ENCODE data around the gene TEX2. TPM values are rescaled to one million over a fixed set of nuclear protein-coding genes. Genes with fewer than 3 reads are reported as not detected.
"Not testable (repeated sequence)": the region's sequence is repeated elsewhere in the genome, so short reads cannot be mapped to it uniquely, and the experiment has no call there.

TEX2 gene
- total RNA-seq, 4 donors from 2014 or later = 12.3 to 137 (median 30.3) TPM

DNA sequence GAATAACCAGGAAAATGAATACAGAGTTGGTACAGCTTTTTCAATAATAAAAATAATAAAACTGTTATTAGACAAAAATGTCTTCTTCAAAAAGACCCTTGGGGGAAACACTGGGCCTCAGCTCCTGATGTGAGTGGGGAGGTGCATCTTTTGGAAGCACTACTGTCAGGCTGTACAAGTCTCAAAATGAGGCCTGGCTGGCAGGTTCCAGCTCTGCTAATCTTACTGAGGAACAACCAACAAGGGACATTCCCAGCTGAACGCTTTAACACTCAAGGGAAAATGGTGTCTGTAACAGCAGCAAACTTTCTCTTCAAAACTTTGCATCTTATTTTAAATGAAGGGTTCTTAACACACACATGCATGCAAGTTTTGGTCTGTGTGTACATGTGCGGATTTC lies 19.7 kb downstream of the TEX2 start:
- H3K4me3 ChIP-seq = no peak overlapping the region
- WGBS, 2 donors (ENCODE audit: low coverage in 1 of 2) = 94 to 95% methylated on average over 2 of the region's 2 CpGs
- in situ Hi-C loops (cut with MboI; ENCODE audit: low pct_ligation_motif_present in 1 of 4, low pct_unique_long_range_greater_than_20kb in 1 of 4, low sequenced_read_pairs in 3 of 4) = no loop called here

GRCh38 chr17:64242633-64243032 lies 20.4 kb downstream of the TEX2 start:
- WGBS, 2 donors (ENCODE audit: low coverage in 1 of 2) = 82 to 92% methylated on average over 7 of the region's 7 CpGs
- no peaks in the 10 kb centered on the region for H3K36me3 ChIP-seq
- H3K27me3 ChIP-seq = no peaks in the 10 kb centered on the region
- no peak overlapping the region for H3K27ac ChIP-seq
- TF ChIP-seq POLR2AphosphoS5 (IDR thresholded peaks at IDR 0.05) (no peak), EP300 (IDR thresholded peaks at IDR 0.05; ENCODE audit: low read depth) (no peak), CTCF (IDR thresholded peaks at IDR 0.05) (no peak), POLR2A (IDR thresholded peaks at IDR 0.05) (no peak)
- intact Hi-C loops (cut with DNase I; ENCODE audit: low total_unique reads) (loop anchor here (10.0 kb wide), 1 partner anchor 58 kb away; no protein-coding TSS in a partner anchor), in situ Hi-C loops (cut with MboI; ENCODE audit: low pct_ligation_motif_present in 1 of 4, low pct_unique_long_range_greater_than_20kb in 1 of 4, low sequenced_read_pairs in 3 of 4) (no loop called here)
- DNase-seq = no peak
- H3K4me3 ChIP-seq = no peak overlapping the region
- peaks cover 0 to 20% (median 17%) of the 10 kb centered on the region in 4 donors for H3K4me1 ChIP-seq
- no peaks in the 10 kb centered on the region for H3K9me3 ChIP-seq

More for the DNA sequence above, 19.7 kb downstream of the TEX2 start:
- no peak overlapping the region for H3K27ac ChIP-seq
- intact Hi-C loops (cut with DNase I; ENCODE audit: low total_unique reads) = loop anchor here (10.0 kb wide), 1 partner anchor 59 kb away; no protein-coding TSS in a partner anchor
- H3K4me1 ChIP-seq = peaks cover 0 to 20% (median 17%) of the 10 kb centered on the region in 4 donors
- H3K27me3 ChIP-seq = no peaks in the 10 kb centered on the region
- no peak for DNase-seq
- H3K36me3 ChIP-seq = no peaks in the 10 kb centered on the region
- TF ChIP-seq POLR2A (IDR thresholded peaks at IDR 0.05) (no peak), CTCF (IDR thresholded peaks at IDR 0.05) (no peak), EP300 (IDR thresholded peaks at IDR 0.05; ENCODE audit: low read depth) (no peak), POLR2AphosphoS5 (IDR thresholded peaks at IDR 0.05) (no peak)
- no peaks in the 10 kb centered on the region for H3K9me3 ChIP-seq

GRCh38 chr17:64240741-64241347 lies 22.2 kb downstream of the TEX2 start:
- Histone ChIP-seq H3K4me1 (peaks cover 0 to 20% (median 17%) of the 10 kb centered on the region in 4 donors), H3K27ac (peak overlapping the region; percentile 55 to 75 (median 65)), H3K4me3 (no peak overlapping the region), H3K27me3 (no peaks in the 10 kb centered on the region), H3K36me3 (no peaks in the 10 kb centered on the region), H3K9me3 (no peaks in the 10 kb centered on the region)
- DNase-seq = peak; percentile 35
- in situ Hi-C loops (cut with MboI; ENCODE audit: low pct_ligation_motif_present in 1 of 4, low pct_unique_long_range_greater_than_20kb in 1 of 4, low sequenced_read_pairs in 3 of 4) (no loop called here), intact Hi-C loops (cut with DNase I; ENCODE audit: low total_unique reads) (loop anchor here (10.0 kb wide), 1 partner anchor 56 kb away; no protein-coding TSS in a partner anchor)
- TF ChIP-seq EP300 (IDR thresholded peaks at IDR 0.05; ENCODE audit: low read depth) (no peak), POLR2AphosphoS5 (IDR thresholded peaks at IDR 0.05) (peak in 2 of 3 donors; percentile 65 to 72)
- WGBS, 2 donors (ENCODE audit: low coverage in 1 of 2) = 31 to 67% methylated on average over 1 to 8 of the region's 8 CpGs

GRCh38 chr17:64240261-64240740 lies 22.8 kb downstream of the TEX2 start:
- in situ Hi-C loops (cut with MboI; ENCODE audit: low pct_ligation_motif_present in 1 of 4, low pct_unique_long_range_greater_than_20kb in 1 of 4, low sequenced_read_pairs in 3 of 4) (no loop called here), intact Hi-C loops (cut with DNase I; ENCODE audit: low total_unique reads) (loop anchor here (10.0 kb wide), 1 partner anchor 56 kb away; no protein-coding TSS in a partner anchor)
- no peaks in the 10 kb centered on the region for H3K36me3 ChIP-seq
- H3K4me3 ChIP-seq = no peak overlapping the region
- no peaks in the 10 kb centered on the region for H3K27me3 ChIP-seq
- peak overlapping the region; percentile 55 to 75 (median 65) for H3K27ac ChIP-seq
- no peak for DNase-seq
- H3K4me1 ChIP-seq = peaks cover 0 to 20% (median 17%) of the 10 kb centered on the region in 4 donors
- H3K9me3 ChIP-seq = no peaks in the 10 kb centered on the region
- TF ChIP-seq CTCF (IDR thresholded peaks at IDR 0.05) (no peak), POLR2AphosphoS5 (IDR thresholded peaks at IDR 0.05) (no peak), EP300 (IDR thresholded peaks at IDR 0.05; ENCODE audit: low read depth) (no peak), POLR2A (IDR thresholded peaks at IDR 0.05) (no peak)
- WGBS, 2 donors (ENCODE audit: low coverage in 1 of 2) = 47% methylated on average over 5 of the region's 5 CpGs; no CpG with 5 or more reads in 1 of the 2 donors

GRCh38 chr17:64238449-64238848 lies 24.6 kb downstream of the TEX2 start:
- H3K27me3 ChIP-seq; intact Hi-C loops (cut with DNase I; ENCODE audit: low total_unique reads); H3K4me3 ChIP-seq; H3K36me3 ChIP-seq; in situ Hi-C loops (cut with MboI; ENCODE audit: low pct_ligation_motif_present in 1 of 4, low pct_unique_long_range_greater_than_20kb in 1 of 4, low sequenced_read_pairs in 3 of 4); H3K9me3 ChIP-seq; DNase-seq; H3K27ac ChIP-seq: not testable (repeated sequence)
- WGBS, 2 donors (ENCODE audit: low coverage in 1 of 2) = 70 to 92% methylated on average over 4 of the region's 4 CpGs
- H3K4me1 ChIP-seq = peaks cover 0 to 20% (median 17%) of the 10 kb centered on the region in 4 donors

Data from transverse colon (tissue), 4 donors.